HepG2 (cell line): ENCODE measurements around the gene MRPL42. TPM values are rescaled to one million over a fixed set of nuclear protein-coding genes. Genes with fewer than 3 reads are reported as not detected.

ENCODE experiments used
- ELF3 ChIP-seq: IDR thresholded peaks from 2 replicates; pipeline ENCODE4 v1.6.1; 2016; ENCODE audit warnings: missing genetic modification reagents, missing compliant biosample characterization
- HCFC1 ChIP-seq: fragments of 150-350 bp; IDR thresholded peaks from 2 replicates; pipeline ENCODE4 v1.6.1; 2014; ENCODE audit warnings: low read depth, low read length
- MAFF ChIP-seq: IDR thresholded peaks from 2 replicates; pipeline ENCODE4 v1.6.1; 2011; ENCODE audit warnings: low read depth, low read length, improper control_type of control experiment
- MIER3 ChIP-seq: IDR thresholded peaks from 2 replicates; pipeline ENCODE4 v1.6.1; 2016; ENCODE audit warnings: missing compliant biosample characterization, borderline replicate concordance
- MZF1 ChIP-seq: sonication (generic); formaldehyde crosslinking; IDR thresholded peaks from 2 replicates; pipeline ENCODE4 v1.8.1; 2023; ENCODE audit warnings: mild to moderate bottlenecking, missing genetic modification reagents, borderline replicate concordance
- PHF21A ChIP-seq: sonication (generic); formaldehyde crosslinking; IDR thresholded peaks from 2 replicates; pipeline ENCODE4 v1.5.0; 2020; ENCODE audit warnings: mild to moderate bottlenecking, missing genetic modification reagents
- RCOR2 ChIP-seq: IDR thresholded peaks from 2 replicates; pipeline ENCODE4 v1.6.1; 2016; ENCODE audit warnings: missing biosample characterization, missing genetic modification reagents
- SP1 ChIP-seq, 2 experiments: fragments of 450-650 bp in 1 of 2; sonication (generic) in 1 of 2; formaldehyde crosslinking in 1 of 2; IDR thresholded peaks; 2 replicates each; pipeline versions ENCODE4 v1.4.0 to v1.6.1; 2016 to 2020; ENCODE audit warnings: missing genetic modification reagents in 1 of 2
- WIZ ChIP-seq: sonication (generic); formaldehyde crosslinking; IDR thresholded peaks from 2 replicates; pipeline ENCODE4 v1.5.1; 2020; ENCODE audit warnings: mild to moderate bottlenecking, missing genetic modification reagents
- ZBTB3 ChIP-seq: sonication (generic); formaldehyde crosslinking; IDR thresholded peaks from 2 replicates; pipeline ENCODE4 v1.4.0; 2020; ENCODE audit warnings: low read depth, mild to moderate bottlenecking, moderate library complexity, missing genetic modification reagents, borderline replicate concordance
- ZBTB8A ChIP-seq: sonication (generic); formaldehyde crosslinking; IDR thresholded peaks from 2 replicates; pipeline ENCODE4 v1.4.0; 2020; ENCODE audit warnings: mild to moderate bottlenecking, low read depth, missing genetic modification reagents, borderline replicate concordance
- ZNF451 ChIP-seq: sonication (generic); formaldehyde crosslinking; IDR thresholded peaks from 2 replicates; pipeline ENCODE4 v1.5.0; 2020; ENCODE audit warnings: mild to moderate bottlenecking, missing genetic modification reagents
- ZNF562 ChIP-seq: sonication (generic); formaldehyde crosslinking; IDR thresholded peaks from 2 replicates; pipeline ENCODE4 v1.8.0; 2022; ENCODE audit warnings: missing genetic modification reagents, borderline replicate concordance
- ZNF615 ChIP-seq: sonication (generic); formaldehyde crosslinking; IDR thresholded peaks from 2 replicates; pipeline ENCODE4 v1.5.0; 2020; ENCODE audit warnings: mild to moderate bottlenecking, missing genetic modification reagents, borderline replicate concordance
- ZNF768 ChIP-seq: sonication (generic); formaldehyde crosslinking; IDR thresholded peaks from 2 replicates; pipeline ENCODE4 v1.4.0; 2020; ENCODE audit warnings: missing genetic modification reagents
- ZNF782 ChIP-seq: sonication (generic); formaldehyde crosslinking; IDR thresholded peaks from 2 replicates; pipeline ENCODE4 v1.4.0; 2020; ENCODE audit warnings: missing genetic modification reagents, mild to moderate bottlenecking, borderline replicate concordance
- polyA plus RNA-seq, 8 experiments: library from polyadenylated mRNA; depleted of rRNA in 3 of 8; stranded (reverse) in 7 of 8; unstranded in 1 of 8; fragments of >200 nt; fragmentation: Illumina TruSeq in 4 of 8; extraction: Trizol in 4 of 8; gene quantifications; 2 replicates each; pipeline versions ENCODE4 v1.2.1 to v1.2.3, GENCODE V29; 2011 to 2016; ENCODE audit warnings: low read depth in 4 of 8, missing spikeins in 1 of 8, mixed read lengths in 1 of 8; ENCODE audit not compliant: insufficient read depth in 1 of 8
- total RNA-seq, 5 experiments: library from RNA; depleted of rRNA; stranded (reverse); fragments of >200 nt; fragmentation: Illumina TruSeq; extraction: Trizol; gene quantifications; 2 replicates each; pipeline ENCODE4 v1.2.3, GENCODE V29; 2016; ENCODE audit warnings: low read depth in 1 of 5
- TF ChIP-seq, protein P1 (sequence below): IDR thresholded peaks from 2 replicates; pipeline ENCODE4 v1.6.1; 2016; ENCODE audit warnings: low read depth, borderline replicate concordance
- TF ChIP-seq, protein P2 (sequence below): sonication (generic); formaldehyde crosslinking; IDR thresholded peaks from 2 replicates; pipeline ENCODE4 v1.5.0; 2020; ENCODE audit warnings: mild to moderate bottlenecking, missing genetic modification reagents, borderline replicate concordance
- TF ChIP-seq, protein P3 (sequence below): sonication (generic); formaldehyde crosslinking; IDR thresholded peaks from 2 replicates; pipeline ENCODE4 v1.5.0; 2020; ENCODE audit warnings: missing genetic modification reagents

Gene MRPL42
- total and polyA plus RNA-seq, 2 of the 13 experiments (the other 11 are each of a cell fraction or from before 2014, with no cell fraction given) = 93.3 to 148 TPM

DNA sequence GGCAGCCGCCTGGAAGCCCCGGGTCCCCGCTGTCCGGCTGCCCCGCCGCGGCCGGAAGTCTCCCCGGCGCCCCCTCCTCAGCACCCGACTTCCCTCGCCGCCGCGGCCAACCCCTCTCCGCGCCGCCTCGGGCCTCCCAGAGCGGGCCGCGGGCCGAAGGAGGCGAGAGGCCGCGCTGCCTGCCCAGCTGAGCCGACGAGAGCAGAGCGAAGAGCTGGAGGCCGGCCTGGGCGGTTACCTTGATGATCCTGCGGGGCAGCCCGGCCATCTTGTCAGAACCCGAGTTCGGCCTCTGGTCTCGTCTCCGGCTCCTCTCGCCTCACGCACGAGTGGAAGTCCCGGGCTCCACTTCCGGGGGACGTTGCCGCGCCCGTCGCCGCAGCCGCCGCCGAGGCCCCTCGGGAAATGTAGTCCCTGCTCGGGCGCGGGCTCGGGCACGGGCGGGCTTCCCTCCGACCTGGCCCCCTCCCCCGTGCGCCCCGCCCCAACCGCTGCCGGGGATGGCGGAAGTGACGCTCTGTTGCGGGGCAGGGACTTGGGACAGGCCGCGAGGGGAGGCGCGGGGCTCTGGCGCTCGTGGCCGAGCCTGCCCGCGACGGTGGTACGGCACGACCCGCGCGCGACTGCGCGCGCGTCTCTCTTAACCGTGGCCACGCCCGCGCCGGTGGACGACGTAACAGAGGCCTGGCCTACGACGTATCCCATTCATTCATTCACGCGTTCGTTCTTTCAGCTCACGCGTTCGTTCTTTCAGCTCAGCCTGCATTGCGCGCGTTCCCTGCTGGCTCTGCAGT lies 25.5 kb upstream of the MRPL42 start, which contains the start of gene UBE2N (continued):
- no peak for TF ChIP-seq MZF1 (CRISPR knock-in tag)
- TF ChIP-seq ZNF782 = peak; percentile 81; the same call in 1 of the 2 replicates
- no peak; the same call in 1 of the 2 replicates for TF ChIP-seq PHF21A
- no peak for TF ChIP-seq MAFF
- peak; percentile 88 for TF ChIP-seq HCFC1
- TF ChIP-seq, protein P1, sequence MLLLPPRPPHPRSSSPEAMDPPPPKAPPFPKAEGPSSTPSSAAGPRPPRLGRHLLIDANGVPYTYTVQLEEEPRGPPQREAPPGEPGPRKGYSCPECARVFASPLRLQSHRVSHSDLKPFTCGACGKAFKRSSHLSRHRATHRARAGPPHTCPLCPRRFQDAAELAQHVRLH (CRISPR knock-in tag) = peak; percentile 67; the same call in 1 of the 2 replicates
- 0 out of 2 replicates have a peak, but pooled peaks have one; percentile 58 for TF ChIP-seq ZNF451 (CRISPR knock-in tag)
- 0 out of 2 replicates have a peak, but pooled peaks have one; percentile 66 for TF ChIP-seq ZBTB8A
- TF ChIP-seq ZNF562 (CRISPR knock-in tag) = no peak
- TF ChIP-seq ELF3 = peak; percentile 68
- TF ChIP-seq ZNF768 (CRISPR knock-in tag) = 0 out of 2 replicates have a peak, but pooled peaks have one; percentile 16
- TF ChIP-seq, protein P2, sequence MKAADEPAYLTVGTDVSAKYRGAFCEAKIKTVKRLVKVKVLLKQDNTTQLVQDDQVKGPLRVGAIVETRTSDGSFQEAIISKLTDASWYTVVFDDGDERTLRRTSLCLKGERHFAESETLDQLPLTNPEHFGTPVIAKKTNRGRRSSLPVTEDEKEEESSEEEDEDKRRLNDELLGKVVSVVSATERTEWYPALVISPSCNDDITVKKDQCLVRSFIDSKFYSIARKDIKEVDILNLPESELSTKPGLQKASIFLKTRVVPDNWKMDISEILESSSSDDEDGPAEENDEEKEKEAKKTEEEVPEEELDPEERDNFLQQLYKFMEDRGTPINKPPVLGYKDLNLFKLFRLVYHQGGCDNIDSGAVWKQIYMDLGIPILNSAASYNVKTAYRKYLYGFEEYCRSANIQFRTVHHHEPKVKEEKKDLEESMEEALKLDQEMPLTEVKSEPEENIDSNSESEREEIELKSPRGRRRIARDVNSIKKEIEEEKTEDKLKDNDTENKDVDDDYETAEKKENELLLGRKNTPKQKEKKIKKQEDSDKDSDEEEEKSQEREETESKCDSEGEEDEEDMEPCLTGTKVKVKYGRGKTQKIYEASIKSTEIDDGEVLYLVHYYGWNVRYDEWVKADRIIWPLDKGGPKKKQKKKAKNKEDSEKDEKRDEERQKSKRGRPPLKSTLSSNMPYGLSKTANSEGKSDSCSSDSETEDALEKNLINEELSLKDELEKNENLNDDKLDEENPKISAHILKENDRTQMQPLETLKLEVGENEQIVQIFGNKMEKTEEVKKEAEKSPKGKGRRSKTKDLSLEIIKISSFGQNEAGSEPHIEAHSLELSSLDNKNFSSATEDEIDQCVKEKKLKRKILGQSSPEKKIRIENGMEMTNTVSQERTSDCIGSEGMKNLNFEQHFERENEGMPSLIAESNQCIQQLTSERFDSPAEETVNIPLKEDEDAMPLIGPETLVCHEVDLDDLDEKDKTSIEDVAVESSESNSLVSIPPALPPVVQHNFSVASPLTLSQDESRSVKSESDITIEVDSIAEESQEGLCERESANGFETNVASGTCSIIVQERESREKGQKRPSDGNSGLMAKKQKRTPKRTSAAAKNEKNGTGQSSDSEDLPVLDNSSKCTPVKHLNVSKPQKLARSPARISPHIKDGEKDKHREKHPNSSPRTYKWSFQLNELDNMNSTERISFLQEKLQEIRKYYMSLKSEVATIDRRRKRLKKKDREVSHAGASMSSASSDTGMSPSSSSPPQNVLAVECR (CRISPR knock-in tag) = peak; percentile 91
- TF ChIP-seq RCOR2 (CRISPR knock-in tag) = 0 out of 2 replicates have a peak, but pooled peaks have one; percentile 31
- peak; percentile 87; the same call in 1 of the 2 replicates for TF ChIP-seq WIZ (CRISPR knock-in tag)
- no peak for TF ChIP-seq SP1 (IDR thresholded peaks at IDR 0.05)
- TF ChIP-seq SP1 (CRISPR knock-in tag; IDR thresholded peaks at IDR 0.05) = peak; percentile 45; the same call in 1 of the 2 replicates
- TF ChIP-seq ZNF615 (CRISPR knock-in tag) = 0 out of 2 replicates have a peak, but pooled peaks have one; percentile 16
- no peak for TF ChIP-seq MIER3
- TF ChIP-seq, protein P3, sequence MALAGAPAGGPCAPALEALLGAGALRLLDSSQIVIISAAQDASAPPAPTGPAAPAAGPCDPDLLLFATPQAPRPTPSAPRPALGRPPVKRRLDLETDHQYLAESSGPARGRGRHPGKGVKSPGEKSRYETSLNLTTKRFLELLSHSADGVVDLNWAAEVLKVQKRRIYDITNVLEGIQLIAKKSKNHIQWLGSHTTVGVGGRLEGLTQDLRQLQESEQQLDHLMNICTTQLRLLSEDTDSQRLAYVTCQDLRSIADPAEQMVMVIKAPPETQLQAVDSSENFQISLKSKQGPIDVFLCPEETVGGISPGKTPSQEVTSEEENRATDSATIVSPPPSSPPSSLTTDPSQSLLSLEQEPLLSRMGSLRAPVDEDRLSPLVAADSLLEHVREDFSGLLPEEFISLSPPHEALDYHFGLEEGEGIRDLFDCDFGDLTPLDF = peak; percentile 86
- TF ChIP-seq ZBTB3 (CRISPR knock-in tag) = no peak
